PC-3 (cell line): Measurements from ENCODE around the gene ZNF783. TPM values are rescaled to one million over a fixed set of nuclear protein-coding genes. Genes with fewer than 3 reads are reported as not detected.

Experiments used
- ATAC-seq: fragments of 200-7000 bp; cut with Tn5 transposase; 2 replicates; pipeline ENCODE4 v1.9.1; 2020; ENCODE audit warnings: mild to moderate bottlenecking, moderate library complexity
- BruUV-seq: library from RNA; stranded (reverse); fragments of 400-500 nt; replicated peaks from 2 replicates; lab custom pipeline; 2021; lab: Mats Ljungman, UMichigan
- CTCF ChIA-PET: fragments of 300-600 bp; sonication (Branson Sonifier 250); formaldehyde crosslinking; loops from one replicate; lab custom pipeline; 2022; ENCODE audit warnings: antibody characterized with exemption; lab: Charles Lee
- POLR2A ChIA-PET: fragments of 300-600 bp; sonication (Branson Sonifier 250); formaldehyde crosslinking; loops from one replicate; lab custom pipeline; 2022; ENCODE audit warnings: antibody characterized with exemption; ENCODE audit not compliant: unreplicated experiment; lab: Charles Lee
- DNase-seq: peaks from one replicate; pipeline ENCODE4 v3.0.0-alpha.2; 2015
- H2AFZ ChIP-seq: fragments of 300-600 bp; sonication (generic); 2 replicates; pipeline ENCODE4 v1.6.0; 2016; ENCODE audit warnings: antibody characterized with exemption, low read length
- H3F3A ChIP-seq: fragments of 300-600 bp; sonication (generic); one replicate; pipeline ENCODE4 v1.6.0; 2017; ENCODE audit warnings: antibody characterized with exemption, low read length, control low read depth, mild to moderate bottlenecking; ENCODE audit not compliant: unreplicated experiment
- H3K27ac ChIP-seq: fragments of 300-600 bp; sonication (generic); 2 replicates; pipeline ENCODE4 v1.5.1; 2016; ENCODE audit warnings: mild to moderate bottlenecking, low read length
- H3K27me3 ChIP-seq: fragments of 300-600 bp; sonication (generic); 2 replicates; pipeline ENCODE4 v1.6.1; 2016; ENCODE audit warnings: low read length, mixed read lengths
- H3K36me3 ChIP-seq: fragments of 300-600 bp; sonication (generic); 2 replicates; pipeline ENCODE4 v1.6.1; 2016; ENCODE audit warnings: low read depth, mixed run types, low read length, mixed read lengths
- H3K4me1 ChIP-seq: fragments of 300-600 bp; sonication (generic); 2 replicates; pipeline ENCODE4 v1.5.1; 2016; ENCODE audit warnings: low read length; ENCODE audit not compliant: insufficient read depth
- H3K4me2 ChIP-seq: fragments of 300-600 bp; sonication (generic); 2 replicates; pipeline ENCODE4 v1.6.0; 2016; ENCODE audit warnings: low read length
- H3K4me3 ChIP-seq: fragments of 300-600 bp; sonication (generic); 2 replicates; pipeline ENCODE4 v1.5.1; 2016; ENCODE audit warnings: mild to moderate bottlenecking, low read length, mixed read lengths
- H3K79me2 ChIP-seq: fragments of 300-600 bp; sonication (generic); 2 replicates; pipeline ENCODE4 v1.6.1; 2017; ENCODE audit warnings: low read length, mixed read lengths
- H3K9ac ChIP-seq: fragments of 300-600 bp; sonication (generic); 2 replicates; pipeline ENCODE4 v1.6.0; 2016; ENCODE audit warnings: mild to moderate bottlenecking, low read length
- H3K9me2 ChIP-seq: fragments of 300-600 bp; sonication (generic); replicated peaks from 2 replicates; pipeline ENCODE4 v1.6.1; 2016; ENCODE audit warnings: mixed run types, low read length, mixed read lengths
- H3K9me3 ChIP-seq: fragments of 300-600 bp; sonication (generic); 2 replicates; pipeline ENCODE4 v1.6.1; 2016; ENCODE audit warnings: low read length, mixed read lengths
- H4K20me1 ChIP-seq: fragments of 300-600 bp; sonication (generic); 2 replicates; pipeline ENCODE4 v1.6.1; 2016; ENCODE audit warnings: low read length, mixed read lengths
- EZH2 ChIP-seq: fragments of 300-600 bp; sonication (generic); IDR thresholded peaks from one replicate; pipeline ENCODE4 v1.6.1; 2017; ENCODE audit warnings: antibody characterized with exemption, mild to moderate bottlenecking, low read length; ENCODE audit not compliant: unreplicated experiment
- EZH2phosphoT487 ChIP-seq: fragments of 300-600 bp; sonication (generic); IDR thresholded peaks from 2 replicates; pipeline ENCODE4 v1.6.1; 2018; ENCODE audit warnings: mild to moderate bottlenecking, antibody characterized with exemption, low read length, borderline replicate concordance
- intact Hi-C: fragments of 100-400 bp; cut with micrococcal nuclease; formaldehyde crosslinking; loops from 2 replicates; pipeline ENCODE4 v1.9.0; 2023
- total RNA-seq: library from RNA; depleted of rRNA; stranded (reverse); fragments of >200 nt; gene quantifications from 2 replicates; pipeline ENCODE4 v1.2.3, GENCODE V29; 2014
- TF ChIP-seq, protein P1 (sequence below): fragments of 300-600 bp; sonication (generic); conservative IDR thresholded peaks from 2 replicates; pipeline ENCODE4 v1.5.1; 2017; ENCODE audit warnings: antibody characterized with exemption, low read depth, mild to moderate bottlenecking, low read length

Gene ZNF783
- total RNA-seq, 1 experiment from 2014 or later = 6.9 TPM

DNA sequence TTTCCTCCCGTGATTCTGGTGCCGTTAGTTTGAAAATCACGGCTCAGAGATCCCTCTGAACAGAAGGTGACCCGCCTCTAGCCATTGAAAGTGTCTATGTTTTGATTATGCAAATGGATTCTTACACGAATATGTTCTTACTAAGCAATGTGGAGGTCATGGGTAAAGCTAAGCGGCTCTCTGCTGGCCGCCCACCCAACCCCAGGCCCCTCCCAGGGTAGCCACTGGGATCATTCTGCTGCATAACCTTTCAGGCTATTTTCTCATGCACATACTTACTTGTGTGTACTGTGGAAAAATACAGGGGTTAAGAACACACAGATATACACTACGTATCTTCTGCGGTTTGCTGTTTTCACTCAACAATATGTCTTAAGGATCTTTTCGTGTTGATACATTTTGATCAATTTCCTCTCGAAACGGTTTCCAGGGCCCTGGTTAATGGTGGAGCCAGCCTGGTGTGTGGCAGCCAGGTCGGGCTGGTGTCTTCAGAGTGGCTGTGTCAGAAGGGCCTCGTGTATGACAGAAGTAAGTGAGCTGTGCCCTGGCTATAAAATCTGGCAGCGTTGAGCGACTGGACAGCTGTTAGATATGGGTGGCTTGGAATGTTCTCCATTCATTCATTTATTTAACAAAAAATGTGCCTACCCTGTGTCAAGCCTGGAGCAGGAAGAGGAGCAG, 29.9 kb downstream of the ZNF783 start:
- Histone ChIP-seq H3K9me3 (no peaks in the 10 kb centered on the region), H3K9me2 (no peaks in the 10 kb centered on the region), H3K9ac (no peak overlapping the region), H3K27me3 (no peaks in the 10 kb centered on the region), H3K36me3 (no peaks in the 10 kb centered on the region), H3K4me1 (peaks cover 11% of the 10 kb centered on the region), H3F3A (no peaks in the 10 kb centered on the region), H3K4me2 (no peak overlapping the region), H4K20me1 (no peaks in the 10 kb centered on the region), H3K4me3 (no peak overlapping the region), H3K79me2 (no peaks in the 10 kb centered on the region), H2AFZ (no peak overlapping the region), H3K27ac (no peak overlapping the region)
- TF ChIP-seq, protein P1, sequence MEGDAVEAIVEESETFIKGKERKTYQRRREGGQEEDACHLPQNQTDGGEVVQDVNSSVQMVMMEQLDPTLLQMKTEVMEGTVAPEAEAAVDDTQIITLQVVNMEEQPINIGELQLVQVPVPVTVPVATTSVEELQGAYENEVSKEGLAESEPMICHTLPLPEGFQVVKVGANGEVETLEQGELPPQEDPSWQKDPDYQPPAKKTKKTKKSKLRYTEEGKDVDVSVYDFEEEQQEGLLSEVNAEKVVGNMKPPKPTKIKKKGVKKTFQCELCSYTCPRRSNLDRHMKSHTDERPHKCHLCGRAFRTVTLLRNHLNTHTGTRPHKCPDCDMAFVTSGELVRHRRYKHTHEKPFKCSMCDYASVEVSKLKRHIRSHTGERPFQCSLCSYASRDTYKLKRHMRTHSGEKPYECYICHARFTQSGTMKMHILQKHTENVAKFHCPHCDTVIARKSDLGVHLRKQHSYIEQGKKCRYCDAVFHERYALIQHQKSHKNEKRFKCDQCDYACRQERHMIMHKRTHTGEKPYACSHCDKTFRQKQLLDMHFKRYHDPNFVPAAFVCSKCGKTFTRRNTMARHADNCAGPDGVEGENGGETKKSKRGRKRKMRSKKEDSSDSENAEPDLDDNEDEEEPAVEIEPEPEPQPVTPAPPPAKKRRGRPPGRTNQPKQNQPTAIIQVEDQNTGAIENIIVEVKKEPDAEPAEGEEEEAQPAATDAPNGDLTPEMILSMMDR = no peak
- TF ChIP-seq EZH2 (no peak), EZH2phosphoT487 (no peak)
- intact Hi-C loops = no loop called here
- ChIA-PET POLR2A (no interaction called here), CTCF (no interaction called here)
- DNase-seq (no peak), ATAC-seq (no peak)
- no TSS peak for BruUV-seq

DNA sequence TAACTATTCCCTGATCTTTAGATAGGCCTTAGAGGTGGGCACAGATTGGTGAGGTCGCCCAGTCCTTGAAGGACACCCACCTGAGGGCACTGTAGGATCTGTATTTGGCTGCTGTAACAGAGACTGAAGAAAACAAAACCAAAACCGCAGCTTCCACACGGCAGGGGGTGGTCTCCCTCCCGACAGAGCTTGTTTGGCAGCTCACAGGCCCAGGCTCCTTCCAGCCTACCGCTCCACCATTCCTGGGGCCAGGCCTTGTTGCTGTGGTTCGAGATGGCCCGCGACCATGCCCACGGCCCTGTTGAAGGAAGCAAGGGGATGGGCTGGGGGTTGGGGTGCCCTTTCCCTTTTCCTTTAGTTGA, 30.4 kb downstream of the ZNF783 start:
- no TSS peak for BruUV-seq
- Histone ChIP-seq H3K9ac (no peak overlapping the region), H3K4me1 (peaks cover 6% of the 10 kb centered on the region), H4K20me1 (no peaks in the 10 kb centered on the region), H3K9me2 (no peaks in the 10 kb centered on the region), H2AFZ (no peak overlapping the region), H3K4me2 (no peak overlapping the region), H3K27ac (no peak overlapping the region), H3K27me3 (no peaks in the 10 kb centered on the region), H3K36me3 (no peaks in the 10 kb centered on the region), H3K4me3 (no peak overlapping the region), H3F3A (no peaks in the 10 kb centered on the region), H3K79me2 (no peaks in the 10 kb centered on the region), H3K9me3 (no peaks in the 10 kb centered on the region)
- no peak for DNase-seq
- intact Hi-C loops = no loop called here
- ATAC-seq = no peak
- ChIA-PET CTCF (no interaction called here), POLR2A (no interaction called here)
- TF ChIP-seq EZH2phosphoT487 (no peak), EZH2 (no peak)
- TF ChIP-seq, protein P1 = no peak

DNA sequence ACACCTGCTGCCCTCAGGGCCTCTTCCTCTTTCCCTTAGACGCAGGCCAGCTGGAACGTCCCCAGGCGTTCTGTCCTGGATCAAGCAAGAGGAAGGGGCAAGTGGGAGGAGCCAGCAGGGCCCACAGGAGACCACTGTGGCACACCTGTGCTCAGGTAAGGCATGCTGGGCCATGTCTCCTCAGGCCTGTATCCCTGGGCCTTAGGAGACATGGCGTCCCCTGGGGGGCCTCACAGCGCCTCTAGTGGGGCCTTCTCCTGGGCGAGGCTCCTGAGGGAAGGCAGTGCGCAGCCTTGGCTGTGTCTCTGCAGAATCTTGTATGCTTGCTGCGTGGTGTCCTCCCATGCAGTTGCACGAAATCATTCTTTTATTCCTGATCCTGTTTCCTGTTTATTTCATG, 31.3 kb downstream of the ZNF783 start:
- no peak overlapping the region for H3K4me2 ChIP-seq
- H3K9ac ChIP-seq = no peak overlapping the region
- BruUV-seq = no TSS peak
- no peak overlapping the region for H2AFZ ChIP-seq
- TF ChIP-seq, protein P1 = no peak
- TF ChIP-seq EZH2phosphoT487 = no peak
- TF ChIP-seq EZH2 = no peak
- no peaks in the 10 kb centered on the region for H3K9me3 ChIP-seq
- ATAC-seq (no peak), DNase-seq (no peak)
- ChIA-PET CTCF (no interaction called here), POLR2A (no interaction called here)
- H3K79me2 ChIP-seq = no peaks in the 10 kb centered on the region
- H3K36me3 ChIP-seq = no peaks in the 10 kb centered on the region
- H3K27me3 ChIP-seq = no peaks in the 10 kb centered on the region
- no peaks in the 10 kb centered on the region for H3K9me2 ChIP-seq
- no peaks in the 10 kb centered on the region for H3K4me1 ChIP-seq
- H4K20me1 ChIP-seq = no peaks in the 10 kb centered on the region
- H3K4me3 ChIP-seq = no peak overlapping the region
- intact Hi-C loops = no loop called here
- H3K27ac ChIP-seq = no peak overlapping the region
- H3F3A ChIP-seq = no peaks in the 10 kb centered on the region
